Prostate gland (tissue), 2 donors: ENCODE results near the gene NRXN2. TPM values are rescaled to one million over a fixed set of nuclear protein-coding genes. Genes with fewer than 3 reads are reported as not detected.
A peak's percentile ranks its signal among the peaks of the same experiment; 100 is the strongest.

Source experiments
- DNase-seq: peaks from one replicate; pipeline ENCODE4 v3.0.0-alpha.2; 2019; ENCODE audit warnings: low spot score
- H3K27ac ChIP-seq, 2 donors: fragments of 200-600 bp; sonication (generic); 2 replicates each; pipeline ENCODE4 v1.5.1; 2017 to 2019
- H3K27me3 ChIP-seq: fragments of 200-600 bp; sonication (generic); replicated peaks from 2 replicates; pipeline ENCODE4 v1.5.1; 2019; ENCODE audit not compliant: insufficient read depth
- H3K36me3 ChIP-seq, 2 donors: fragments of 200-600 bp; sonication (generic); 1 replicate in 1 of 2; 2 replicates in 1 of 2; pipeline versions ENCODE4 v1.5.1 to v1.8.1; 2017 to 2019
- H3K4me1 ChIP-seq: fragments of 200-600 bp; sonication (generic); replicated peaks from 2 replicates; pipeline ENCODE4 v1.5.1; 2019
- H3K4me3 ChIP-seq, 2 donors: fragments of 200-600 bp; sonication (generic); 2 replicates each; pipeline ENCODE4 v1.5.1; 2017 to 2019
- H3K9me3 ChIP-seq: fragments of 200-600 bp; sonication (generic); 2 replicates; pipeline ENCODE4 v1.5.1; 2017
- POLR2A ChIP-seq: fragments of 450-650 bp; IDR thresholded peaks from one replicate; pipeline ENCODE4 v1.6.1; 2016; ENCODE audit warnings: antibody characterized with exemption, mild to moderate bottlenecking
- POLR2AphosphoS5 ChIP-seq: sonication (generic); formaldehyde crosslinking; IDR thresholded peaks from one replicate; pipeline ENCODE4 v1.6.1; 2017; ENCODE audit warnings: antibody characterized with exemption
- WGBS: methylation state at CpG from one replicate; pipeline ENCODE4 v1.1.5; 2018; 5-methylcytosine and 5-hydroxymethylcytosine counted together
- intact Hi-C: fragments of 100-400 bp; cut with DNase I; formaldehyde crosslinking; loops from one replicate; pipeline ENCODE4 v1.14.2; 2022
- total RNA-seq, 2 donors: library from RNA; depleted of rRNA; stranded (reverse); fragments of >200 nt; gene quantifications; one replicate each; pipeline ENCODE4 v1.1.0, GENCODE V29; 2016
- TF ChIP-seq, protein P1 (sequence below), 4 experiments: fragments of 200-600 bp in 2 of 4; fragments of 450-650 bp in 2 of 4; sonication (generic) in 2 of 4; IDR thresholded peaks; 1 replicate in 3 of 4; 2 replicates in 1 of 4; pipeline ENCODE4 v1.5.1; 2016 to 2019; ENCODE audit warnings: antibody characterized with exemption in 4 of 4, mild to moderate bottlenecking in 2 of 4, moderate library complexity in 2 of 4

NRXN2 gene
- total RNA-seq, 2 donors from 2014 or later, result 0.46 to 26.8 TPM

- DNase-seq, result no peak
- Histone ChIP-seq H3K9me3 (no peaks in the 10 kb centered on the region), H3K4me1 (no peaks in the 10 kb centered on the region), H3K36me3 (no peaks in the 10 kb centered on the region), H3K4me3 (no peak overlapping the region), H3K27ac (no peak overlapping the region), H3K27me3 (peaks cover 2% of the 10 kb centered on the region)
- TF ChIP-seq POLR2AphosphoS5 (no peak), POLR2A (no peak)
- TF ChIP-seq, protein P1, sequence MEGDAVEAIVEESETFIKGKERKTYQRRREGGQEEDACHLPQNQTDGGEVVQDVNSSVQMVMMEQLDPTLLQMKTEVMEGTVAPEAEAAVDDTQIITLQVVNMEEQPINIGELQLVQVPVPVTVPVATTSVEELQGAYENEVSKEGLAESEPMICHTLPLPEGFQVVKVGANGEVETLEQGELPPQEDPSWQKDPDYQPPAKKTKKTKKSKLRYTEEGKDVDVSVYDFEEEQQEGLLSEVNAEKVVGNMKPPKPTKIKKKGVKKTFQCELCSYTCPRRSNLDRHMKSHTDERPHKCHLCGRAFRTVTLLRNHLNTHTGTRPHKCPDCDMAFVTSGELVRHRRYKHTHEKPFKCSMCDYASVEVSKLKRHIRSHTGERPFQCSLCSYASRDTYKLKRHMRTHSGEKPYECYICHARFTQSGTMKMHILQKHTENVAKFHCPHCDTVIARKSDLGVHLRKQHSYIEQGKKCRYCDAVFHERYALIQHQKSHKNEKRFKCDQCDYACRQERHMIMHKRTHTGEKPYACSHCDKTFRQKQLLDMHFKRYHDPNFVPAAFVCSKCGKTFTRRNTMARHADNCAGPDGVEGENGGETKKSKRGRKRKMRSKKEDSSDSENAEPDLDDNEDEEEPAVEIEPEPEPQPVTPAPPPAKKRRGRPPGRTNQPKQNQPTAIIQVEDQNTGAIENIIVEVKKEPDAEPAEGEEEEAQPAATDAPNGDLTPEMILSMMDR (IDR thresholded peaks at IDR 0.05), result no peak
- intact Hi-C loops, result no loop called here
- WGBS, result 90% methylated on average over 9 of the region's 9 CpGs
These were observed 74.4 kb downstream of the NRXN2 start for GRCh38 chr11:64648551-64648950.

GRCh38 chr11:64647019-64647779 is 75.8 kb downstream of the NRXN2 start:
- Histone ChIP-seq H3K4me1 (no peaks in the 10 kb centered on the region), H3K36me3 (no peaks in the 10 kb centered on the region), H3K9me3 (no peaks in the 10 kb centered on the region), H3K27me3 (peaks cover 7% of the 10 kb centered on the region), H3K4me3 (no peak overlapping the region), H3K27ac (no peak overlapping the region)
- WGBS, result 91% methylated on average over 9 of the region's 9 CpGs
- TF ChIP-seq POLR2A (no peak), POLR2AphosphoS5 (no peak)
- TF ChIP-seq, protein P1 (IDR thresholded peaks at IDR 0.05), result no peak
- no peak for DNase-seq
- intact Hi-C loops, result no loop called here

GRCh38 chr11:64644647-64645275 is 78.2 kb downstream of the NRXN2 start:
- Histone ChIP-seq H3K27me3 (peaks cover 9% of the 10 kb centered on the region), H3K27ac (no peak overlapping the region), H3K4me3 (no peak overlapping the region), H3K9me3 (no peaks in the 10 kb centered on the region), H3K4me1 (no peaks in the 10 kb centered on the region), H3K36me3 (no peaks in the 10 kb centered on the region)
- WGBS, result 52% methylated on average over 11 of the region's 11 CpGs
- intact Hi-C loops, result no loop called here
- no peak for TF ChIP-seq POLR2A
- TF ChIP-seq, protein P1 (IDR thresholded peaks at IDR 0.05), result no peak
- TF ChIP-seq POLR2AphosphoS5, result no peak
- DNase-seq, result no peak

DNA sequence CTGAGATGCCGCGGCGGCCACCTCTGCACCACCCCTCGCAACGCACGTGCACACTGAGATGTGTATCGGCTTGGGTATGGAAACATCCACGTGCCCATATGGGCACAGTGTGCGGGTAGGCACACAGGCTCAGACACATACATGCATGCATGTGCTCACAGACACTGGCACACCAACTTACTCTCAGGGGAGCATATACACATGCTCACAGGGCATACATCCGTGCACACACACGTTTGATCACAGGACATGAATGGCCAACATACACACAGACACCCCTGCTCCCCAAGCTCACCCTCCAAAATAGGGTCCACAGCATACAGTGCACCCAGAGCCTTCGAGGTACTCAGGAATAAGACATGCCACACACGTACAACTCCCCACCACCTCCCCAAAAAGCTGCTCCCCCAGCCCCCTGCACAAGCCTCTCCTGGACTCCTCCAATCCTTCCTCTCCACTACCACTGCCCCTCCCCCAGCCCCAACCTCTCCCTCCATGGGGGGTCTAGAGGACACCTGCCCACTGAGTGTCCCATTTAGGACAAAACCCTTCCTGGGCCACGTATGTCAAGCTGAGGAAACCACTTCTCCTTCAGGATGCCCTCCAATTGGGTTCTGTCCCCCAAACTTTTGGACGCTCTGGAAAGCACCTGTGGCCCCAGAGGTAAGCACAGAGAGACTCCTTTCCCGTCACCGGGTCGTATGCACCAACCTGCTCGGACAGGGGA is 78.9 kb downstream of the NRXN2 start:
- no peak for DNase-seq
- intact Hi-C loops, result no loop called here
- H3K9me3 ChIP-seq, result no peaks in the 10 kb centered on the region
- no peaks in the 10 kb centered on the region for H3K4me1 ChIP-seq
- no peak overlapping the region for H3K27ac ChIP-seq
- WGBS, result 22% methylated on average over 19 of the region's 19 CpGs
- peaks cover 9% of the 10 kb centered on the region for H3K27me3 ChIP-seq
- TF ChIP-seq POLR2A (no peak), POLR2AphosphoS5 (no peak)
- TF ChIP-seq, protein P1 (IDR thresholded peaks at IDR 0.05), result no peak
- H3K36me3 ChIP-seq, result no peaks in the 10 kb centered on the region
- H3K4me3 ChIP-seq, result peak overlapping the region in 1 of 2 donors; percentile 24
